ENCODE results near the gene PTPRN2. TPM values are rescaled to one million over a fixed set of nuclear protein-coding genes. Genes with fewer than 3 reads are reported as not detected.

PTPRN2 gene
- total RNA-seq, 2 experiments from 2014 or later: 0.46 to 0.51 TPM

- no peak overlapping the region for H3K27ac Mint-ChIP-seq
- H3K4me3 Mint-ChIP-seq: no peak overlapping the region
- no peaks in the 10 kb centered on the region for H3K4me1 Mint-ChIP-seq
- H3K36me3 Mint-ChIP-seq (ENCODE audit: low read depth): no peaks in the 10 kb centered on the region
- H3K27me3 Mint-ChIP-seq: no peaks in the 10 kb centered on the region
- CTCF ChIA-PET: no interaction called here
- DNase-seq (no peak), ATAC-seq (no peak)
- POLR2A ChIA-PET: no interaction called here
- intact Hi-C loops (cut with DNase I, micrococcal nuclease): no loop called here
- H3K9me3 Mint-ChIP-seq (ENCODE audit: low read depth): no peaks in the 10 kb centered on the region
Measured at GRCh38 chr7:157799076-157799685, 788.4 kb downstream of the PTPRN2 start.

GRCh38 chr7:157797361-157797760 is 790.3 kb downstream of the PTPRN2 start:
- no peaks in the 10 kb centered on the region for H3K27me3 Mint-ChIP-seq
- POLR2A ChIA-PET: no interaction called here
- no peaks in the 10 kb centered on the region for H3K4me1 Mint-ChIP-seq
- H3K9me3 Mint-ChIP-seq (ENCODE audit: low read depth): no peaks in the 10 kb centered on the region
- H3K4me3 Mint-ChIP-seq: no peak overlapping the region
- intact Hi-C loops (cut with DNase I, micrococcal nuclease): no loop called here
- no peak overlapping the region for H3K27ac Mint-ChIP-seq
- CTCF ChIA-PET: interaction anchor here (0.6 kb wide), 1 partner anchor 26 kb away, joined by 3 read pairs; no protein-coding TSS in a partner anchor
- no peaks in the 10 kb centered on the region for H3K36me3 Mint-ChIP-seq (ENCODE audit: low read depth)
- ATAC-seq: no peak
- no peak for DNase-seq

DNA sequence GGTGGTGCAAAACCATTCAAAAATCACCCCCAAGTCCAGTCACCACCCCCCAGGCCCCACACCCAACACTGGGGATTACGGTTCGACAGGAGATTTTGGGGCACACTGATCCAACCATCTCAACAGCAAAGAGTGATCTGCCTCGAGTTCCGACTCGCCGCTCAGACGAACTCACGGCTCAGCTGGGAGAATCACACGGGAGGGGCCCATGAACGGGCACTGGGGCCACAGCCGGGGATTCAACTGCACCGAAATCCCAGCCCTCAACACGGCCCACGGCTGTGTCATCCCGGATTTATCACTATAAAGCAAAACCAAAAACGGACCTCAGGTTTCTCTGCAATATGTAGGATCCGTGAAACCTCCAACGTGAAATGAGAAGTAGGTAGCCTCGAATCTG is 790.8 kb downstream of the PTPRN2 start:
- intact Hi-C loops (cut with DNase I, micrococcal nuclease): no loop called here
- Mint-ChIP-seq H3K36me3 (ENCODE audit: low read depth) (no peaks in the 10 kb centered on the region), H3K4me1 (no peaks in the 10 kb centered on the region), H3K4me3 (no peak overlapping the region), H3K27ac (no peak overlapping the region), H3K27me3 (no peaks in the 10 kb centered on the region), H3K9me3 (ENCODE audit: low read depth) (no peaks in the 10 kb centered on the region)
- ChIA-PET CTCF (interaction anchor here (0.6 kb wide), 1 partner anchor 27 kb away, joined by 3 read pairs; no protein-coding TSS in a partner anchor), POLR2A (no interaction called here)
- DNase-seq: no peak
- ATAC-seq: no peak

DNA sequence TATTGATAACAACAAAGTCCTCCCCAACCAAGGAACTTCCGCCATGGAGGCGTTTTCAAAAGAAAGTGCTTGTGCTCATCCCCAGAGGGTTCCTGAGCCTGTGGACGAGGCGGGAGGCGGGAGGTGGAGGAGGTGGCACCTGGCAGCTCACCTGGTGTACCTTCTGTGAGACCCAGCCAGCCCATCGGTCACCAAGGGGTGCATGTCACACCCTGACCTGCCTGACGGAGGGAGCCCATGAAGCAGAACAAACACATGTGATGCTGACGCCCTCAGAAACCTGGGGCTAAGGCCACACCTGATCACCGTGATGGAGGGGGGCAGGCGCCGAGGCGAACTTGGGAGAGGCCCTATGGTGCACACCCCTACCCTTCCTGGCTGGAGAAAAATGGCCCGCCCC is 792.0 kb downstream of the PTPRN2 start:
- no peak overlapping the region for H3K4me3 Mint-ChIP-seq
- H3K4me1 Mint-ChIP-seq: no peaks in the 10 kb centered on the region

GRCh38 chr7:157795199-157795598 is 792.4 kb downstream of the PTPRN2 start:
- no peak overlapping the region for H3K4me3 Mint-ChIP-seq
- ChIA-PET POLR2A (no interaction called here), CTCF (no interaction called here)
- no peaks in the 10 kb centered on the region for H3K4me1 Mint-ChIP-seq
- H3K36me3 Mint-ChIP-seq (ENCODE audit: low read depth): no peaks in the 10 kb centered on the region
- H3K27me3 Mint-ChIP-seq: no peaks in the 10 kb centered on the region
- intact Hi-C loops (cut with DNase I, micrococcal nuclease): no loop called here
- H3K9me3 Mint-ChIP-seq (ENCODE audit: low read depth): no peaks in the 10 kb centered on the region
- no peak for ATAC-seq
- H3K27ac Mint-ChIP-seq: no peak overlapping the region
- DNase-seq: no peak

More for the DNA sequence above, 792.0 kb downstream of the PTPRN2 start:
- POLR2A ChIA-PET: no interaction called here
- Mint-ChIP-seq H3K27me3 (no peaks in the 10 kb centered on the region), H3K36me3 (ENCODE audit: low read depth) (no peaks in the 10 kb centered on the region), H3K9me3 (ENCODE audit: low read depth) (no peaks in the 10 kb centered on the region), H3K27ac (no peak overlapping the region)
- intact Hi-C loops (cut with DNase I, micrococcal nuclease): no loop called here
- ATAC-seq (no peak), DNase-seq (no peak)
- CTCF ChIA-PET: no interaction called here

DNA sequence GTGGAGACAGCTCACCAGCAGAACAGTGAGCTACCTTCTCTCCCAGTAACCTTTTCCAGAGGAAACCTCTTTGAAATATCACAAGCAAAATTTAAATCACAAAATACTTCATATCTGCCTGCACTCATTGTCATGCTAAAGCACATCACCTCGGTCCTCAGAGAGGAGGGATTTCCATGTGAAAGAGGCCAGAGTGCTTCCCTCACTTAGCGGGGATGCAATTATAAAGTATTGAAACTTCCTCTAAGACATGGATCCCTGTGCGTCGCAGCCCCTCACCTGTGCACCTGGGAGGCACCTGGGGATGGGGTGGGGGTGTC is 792.9 kb downstream of the PTPRN2 start:
- intact Hi-C loops (cut with DNase I, micrococcal nuclease): no loop called here
- POLR2A ChIA-PET: no interaction called here
- ATAC-seq (no peak), DNase-seq (no peak)
- H3K27ac Mint-ChIP-seq: no peak overlapping the region
- H3K36me3 Mint-ChIP-seq (ENCODE audit: low read depth): no peaks in the 10 kb centered on the region
- no peak overlapping the region for H3K4me3 Mint-ChIP-seq
- CTCF ChIA-PET: no interaction called here
- H3K27me3 Mint-ChIP-seq: no peaks in the 10 kb centered on the region
- no peaks in the 10 kb centered on the region for H3K9me3 Mint-ChIP-seq (ENCODE audit: low read depth)
- no peaks in the 10 kb centered on the region for H3K4me1 Mint-ChIP-seq

DNA sequence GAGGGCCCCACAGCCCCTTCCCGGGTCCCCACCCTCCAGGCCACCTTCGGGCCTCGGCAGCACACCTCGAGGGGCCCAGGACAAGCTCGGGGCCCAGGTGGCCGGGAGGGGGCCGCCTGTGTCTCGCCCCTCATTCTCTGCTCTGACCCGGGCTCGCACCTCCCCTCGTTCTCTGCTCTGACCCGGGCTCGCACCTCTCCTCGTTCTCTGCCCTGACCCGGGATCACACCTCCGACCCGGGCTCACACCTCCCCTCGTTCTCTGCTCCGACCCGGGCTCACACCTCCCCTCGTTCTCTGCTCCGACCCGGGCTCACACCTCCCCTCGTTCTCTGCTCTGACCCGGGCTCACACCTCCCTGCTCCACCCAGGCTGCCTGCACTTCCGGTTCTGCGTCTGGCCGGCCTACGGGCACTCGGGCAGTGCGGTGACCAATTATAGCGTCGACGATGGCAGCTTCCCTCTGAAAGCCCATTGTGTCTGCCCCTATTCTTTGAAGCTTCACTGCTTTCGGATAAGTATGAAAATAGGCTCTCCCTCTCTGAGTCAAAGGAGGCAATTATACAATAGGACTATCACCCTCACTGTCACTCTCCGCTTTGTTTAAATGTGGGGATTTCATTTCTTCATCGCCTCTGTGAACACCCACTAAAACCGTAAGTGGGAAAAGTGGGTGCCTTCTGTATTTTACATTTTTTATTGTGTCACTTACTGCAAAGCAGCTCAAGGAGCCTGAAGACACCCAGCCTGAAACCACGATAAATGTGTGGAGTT is 793.5 kb downstream of the PTPRN2 start:
- intact Hi-C loops (cut with DNase I, micrococcal nuclease): no loop called here
- CTCF ChIA-PET: no interaction called here
- Mint-ChIP-seq H3K9me3 (ENCODE audit: low read depth) (no peaks in the 10 kb centered on the region), H3K36me3 (ENCODE audit: low read depth) (no peaks in the 10 kb centered on the region), H3K4me1 (no peaks in the 10 kb centered on the region), H3K27ac (no peak overlapping the region), H3K27me3 (no peaks in the 10 kb centered on the region), H3K4me3 (no peak overlapping the region)
- ATAC-seq (no peak), DNase-seq (no peak)
- POLR2A ChIA-PET: no interaction called here

- ATAC-seq (no peak), DNase-seq (no peak)
- ChIA-PET POLR2A (no interaction called here), CTCF (interaction anchor here (0.7 kb wide), 1 partner anchor 84 kb away, joined by 4 read pairs; no protein-coding TSS in a partner anchor)
- Mint-ChIP-seq H3K4me1 (no peaks in the 10 kb centered on the region), H3K9me3 (ENCODE audit: low read depth) (no peaks in the 10 kb centered on the region), H3K4me3 (no peak overlapping the region), H3K27ac (no peak overlapping the region), H3K36me3 (ENCODE audit: low read depth) (no peaks in the 10 kb centered on the region), H3K27me3 (no peaks in the 10 kb centered on the region)
- intact Hi-C loops (cut with DNase I, micrococcal nuclease): no loop called here
Measured at GRCh38 chr7:157793087-157793353, 794.6 kb downstream of the PTPRN2 start.

GRCh38 chr7:157792241-157793086 is 795.2 kb downstream of the PTPRN2 start:
- Mint-ChIP-seq H3K27ac (no peak overlapping the region), H3K4me1 (no peaks in the 10 kb centered on the region), H3K27me3 (no peaks in the 10 kb centered on the region), H3K4me3 (no peak overlapping the region), H3K36me3 (ENCODE audit: low read depth) (no peaks in the 10 kb centered on the region), H3K9me3 (ENCODE audit: low read depth) (no peaks in the 10 kb centered on the region)
- intact Hi-C loops (cut with DNase I, micrococcal nuclease): no loop called here
- CTCF ChIA-PET: interaction anchor here (0.7 kb wide), 1 partner anchor 83 kb away, joined by 4 read pairs; no protein-coding TSS in a partner anchor
- ATAC-seq (no peak), DNase-seq (no peak)
- POLR2A ChIA-PET: no interaction called here

- ATAC-seq: no peak
- H3K9me3 Mint-ChIP-seq (ENCODE audit: low read depth): no peaks in the 10 kb centered on the region
- H3K4me3 Mint-ChIP-seq: no peak overlapping the region
Measured at GRCh38 chr7:157791666-157792065, 796.0 kb downstream of the PTPRN2 start.

DNA sequence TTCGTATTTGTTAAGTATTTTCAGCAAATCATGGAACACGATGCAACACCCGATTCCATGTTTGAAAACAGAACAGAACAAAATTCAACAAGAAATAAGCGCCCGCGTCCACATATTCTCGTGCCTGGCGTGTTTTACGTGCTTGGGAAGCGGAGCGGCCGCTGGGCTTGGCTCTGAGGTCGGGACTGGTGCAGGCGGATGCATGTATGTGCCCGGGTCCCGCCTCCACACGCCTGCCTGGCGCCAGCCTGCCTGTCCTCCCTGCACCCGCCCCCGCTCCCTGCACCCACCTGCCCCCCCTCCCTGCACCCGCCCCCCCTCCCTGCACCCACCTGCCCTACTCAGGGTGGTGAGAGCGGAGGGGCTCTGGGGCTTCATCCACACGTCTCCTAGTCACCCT is 796.4 kb downstream of the PTPRN2 start:
- intact Hi-C loops (cut with DNase I, micrococcal nuclease): no loop called here
- no peak overlapping the region for H3K4me3 Mint-ChIP-seq

More at GRCh38 chr7:157791666-157792065, 796.0 kb downstream of the PTPRN2 start:
- Mint-ChIP-seq H3K36me3 (ENCODE audit: low read depth) (no peaks in the 10 kb centered on the region), H3K4me1 (no peaks in the 10 kb centered on the region), H3K27me3 (no peaks in the 10 kb centered on the region), H3K27ac (no peak overlapping the region)
- ChIA-PET CTCF (no interaction called here), POLR2A (no interaction called here)
- intact Hi-C loops (cut with DNase I, micrococcal nuclease): no loop called here
- no peak for DNase-seq

DNA sequence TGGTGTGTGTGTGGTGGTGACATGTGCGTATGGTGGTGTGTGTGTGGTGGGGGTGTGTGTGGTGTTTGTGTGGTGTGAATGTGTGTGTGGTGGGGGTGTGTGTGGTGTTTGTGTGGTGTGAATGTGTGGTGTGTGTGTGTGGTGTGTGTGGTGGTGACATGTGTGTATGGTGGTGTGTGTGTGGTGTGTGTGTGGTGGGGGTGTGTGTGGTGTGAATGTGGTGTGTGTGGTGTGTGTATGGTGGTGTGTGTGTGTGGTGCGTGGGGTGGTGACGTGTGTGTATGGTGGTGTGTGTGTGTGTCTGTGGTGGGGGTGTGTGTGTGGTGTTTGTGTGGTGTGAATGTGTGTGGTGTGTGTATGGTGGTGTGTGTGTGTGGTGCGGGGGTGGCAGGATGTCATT is 797.7 kb downstream of the PTPRN2 start:
- Mint-ChIP-seq H3K9me3 (ENCODE audit: low read depth) (no peaks in the 10 kb centered on the region), H3K4me3 (no peak overlapping the region), H3K27me3 (no peaks in the 10 kb centered on the region), H3K4me1 (no peaks in the 10 kb centered on the region), H3K27ac (no peak overlapping the region), H3K36me3 (ENCODE audit: low read depth) (no peaks in the 10 kb centered on the region)
- intact Hi-C loops (cut with DNase I, micrococcal nuclease): no loop called here
- CTCF ChIA-PET: no interaction called here
- ATAC-seq (no peak), DNase-seq (no peak)
- POLR2A ChIA-PET: no interaction called here

More for the DNA sequence above, 796.4 kb downstream of the PTPRN2 start:
- ChIA-PET POLR2A (no interaction called here), CTCF (no interaction called here)
- no peaks in the 10 kb centered on the region for H3K27me3 Mint-ChIP-seq
- ATAC-seq (no peak), DNase-seq (no peak)
- no peaks in the 10 kb centered on the region for H3K4me1 Mint-ChIP-seq
- no peak overlapping the region for H3K27ac Mint-ChIP-seq
- H3K9me3 Mint-ChIP-seq (ENCODE audit: low read depth): no peaks in the 10 kb centered on the region
- no peaks in the 10 kb centered on the region for H3K36me3 Mint-ChIP-seq (ENCODE audit: low read depth)
